Panc1 (cell line): ENCODE data around the gene GPR84. TPM values are rescaled to one million over a fixed set of nuclear protein-coding genes. Genes with fewer than 3 reads are reported as not detected.

Source experiments
- ATAC-seq: fragments of 200-7000 bp; cut with Tn5 transposase; 2 replicates; pipeline ENCODE4 v1.9.1; 2020; ENCODE audit warnings: mild to moderate bottlenecking, moderate library complexity
- BruUV-seq: library from RNA; stranded (reverse); fragments of 400-500 nt; replicated peaks from 2 replicates; lab custom pipeline; 2021; lab: Mats Ljungman, UMichigan
- CTCF ChIA-PET: fragments of 300-600 bp; sonication (Branson Sonifier 250); formaldehyde crosslinking; loops from one replicate; lab custom pipeline; 2022; ENCODE audit warnings: antibody characterized with exemption; lab: Charles Lee
- POLR2A ChIA-PET: fragments of 300-600 bp; sonication (Branson Sonifier 250); formaldehyde crosslinking; loops from one replicate; lab custom pipeline; 2022; ENCODE audit warnings: antibody characterized with exemption; lab: Charles Lee
- DNase-seq: peaks from one replicate; pipeline ENCODE4 v3.0.0-alpha.2; 2010; ENCODE audit warnings: low read depth, low spot score
- H3K27ac ChIP-seq: 2 replicates; pipeline ENCODE4 v1.5.1; 2011; ENCODE audit warnings: mild to moderate bottlenecking, low read length, inconsistent platforms
- H3K27me3 ChIP-seq: fragments of 200-500 bp; sonication (Bioruptor generic); 2 replicates; pipeline ENCODE4 v1.6.0; 2014; ENCODE audit warnings: low read length, inconsistent platforms; ENCODE audit not compliant: control insufficient read depth, insufficient read depth
- H3K36me3 ChIP-seq: fragments of 200-500 bp; sonication (Bioruptor generic); 2 replicates; pipeline ENCODE4 v1.5.1; 2014; ENCODE audit warnings: inconsistent platforms, mild to moderate bottlenecking, low read length, moderate library complexity; ENCODE audit not compliant: control insufficient read depth, insufficient read depth
- H3K4me1 ChIP-seq: 2 replicates; pipeline ENCODE4 v1.5.1; 2011; ENCODE audit warnings: inconsistent platforms, mild to moderate bottlenecking, low read length, moderate library complexity; ENCODE audit not compliant: control insufficient read depth, insufficient read depth
- H3K4me3 ChIP-seq, 2 experiments: 2 replicates each; pipeline ENCODE4 v1.5.1; 2011 to 2012; ENCODE audit warnings: low read depth in 2 of 2, low read length in 2 of 2, mild to moderate bottlenecking in 2 of 2, inconsistent platforms in 1 of 2, moderate library complexity in 1 of 2
- H3K9me3 ChIP-seq: fragments of 200-500 bp; sonication (Bioruptor generic); 2 replicates; pipeline ENCODE4 v1.5.1; 2014; ENCODE audit warnings: low read depth, mild to moderate bottlenecking, inconsistent platforms, low read length, moderate library complexity; ENCODE audit not compliant: control insufficient read depth, insufficient read depth
- POLR2AphosphoS5 ChIP-seq: IDR thresholded peaks from 2 replicates; pipeline ENCODE4 v1.6.1; 2012; ENCODE audit warnings: mild to moderate bottlenecking, low read depth, low read length, moderate library complexity
- SIN3A ChIP-seq: IDR thresholded peaks from 2 replicates; pipeline ENCODE4 v1.6.1; 2012; ENCODE audit warnings: low read depth, mild to moderate bottlenecking, low read length, moderate library complexity, borderline replicate concordance; ENCODE audit not compliant: insufficient read depth
- TCF7L2 ChIP-seq: IDR thresholded peaks from 2 replicates; pipeline ENCODE4 v1.6.1; 2011; ENCODE audit warnings: mild to moderate bottlenecking, low read depth, low read length, inconsistent platforms
- in situ Hi-C: cut with HindIII; loops from 2 replicates; pipeline ENCODE4 v1.10.0; 2016; ENCODE audit warnings: low sequenced_read_pairs, low pct_unique_long_range_greater_than_20kb
- intact Hi-C: fragments of 100-400 bp; cut with micrococcal nuclease; formaldehyde crosslinking; loops from one replicate; pipeline ENCODE4 v1.10.0; 2022; ENCODE audit not compliant: unreplicated experiment
- total RNA-seq: library from RNA; stranded (reverse); gene quantifications from one replicate; pipeline ENCODE4 v1.2.1, GENCODE V29; 2021; ENCODE audit not compliant: unreplicated experiment
- TF ChIP-seq, protein P1 (sequence below): fragments of 450-650 bp; IDR thresholded peaks from 2 replicates; pipeline ENCODE4 v1.5.1; 2017; ENCODE audit warnings: mild to moderate bottlenecking
- TF ChIP-seq, protein P2 (sequence below), 2 experiments: IDR thresholded peaks; 2 replicates each; pipeline ENCODE4 v1.6.1; 2011 to 2012; ENCODE audit warnings: low read depth in 2 of 2, control low read depth in 1 of 2, low read length in 1 of 2, mild to moderate bottlenecking in 1 of 2, moderate library complexity in 1 of 2; ENCODE audit not compliant: insufficient read depth in 1 of 2

The GPR84 gene
- total RNA-seq, 1 experiment from 2014 or later = not detected

DNA sequence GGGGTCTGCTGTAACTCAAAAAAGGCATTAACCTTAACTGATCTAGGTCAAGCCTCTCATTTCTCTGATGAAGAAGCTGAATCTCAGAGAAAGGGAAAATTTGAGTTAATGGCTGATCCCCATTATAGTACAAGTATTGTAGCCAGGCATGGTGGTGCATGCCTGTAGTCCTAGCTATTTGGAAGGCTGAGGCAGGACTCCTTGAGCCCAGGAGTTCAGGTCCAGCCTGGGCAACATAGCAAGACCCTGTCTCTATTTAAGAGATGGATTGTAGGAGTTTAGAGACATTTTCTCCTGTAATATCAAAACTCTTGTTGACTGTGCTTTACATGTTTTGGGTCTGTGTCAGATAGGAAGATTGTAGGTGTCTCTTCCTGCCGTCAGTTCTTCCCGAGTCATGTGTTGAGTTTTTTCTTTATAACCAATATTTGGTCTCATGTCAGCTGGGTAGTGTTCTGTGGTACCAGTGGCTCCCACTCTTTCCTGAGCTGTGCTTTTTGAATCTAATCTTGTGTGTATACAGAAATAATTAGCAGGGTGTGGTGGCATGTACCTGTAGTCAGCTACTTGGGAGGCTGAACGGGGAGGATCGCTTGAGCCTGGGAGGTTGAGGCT lies 30.8 kb downstream of the GPR84 start:
- in situ Hi-C loops = no loop called here
- CTCF ChIA-PET = interaction anchor here (0.8 to 0.9 kb wide), 2 partner anchors 9 to 26 kb away, joined by 3 to 4 read pairs; partner anchors contain the start of gene COPZ1
- no peak for ATAC-seq

DNA sequence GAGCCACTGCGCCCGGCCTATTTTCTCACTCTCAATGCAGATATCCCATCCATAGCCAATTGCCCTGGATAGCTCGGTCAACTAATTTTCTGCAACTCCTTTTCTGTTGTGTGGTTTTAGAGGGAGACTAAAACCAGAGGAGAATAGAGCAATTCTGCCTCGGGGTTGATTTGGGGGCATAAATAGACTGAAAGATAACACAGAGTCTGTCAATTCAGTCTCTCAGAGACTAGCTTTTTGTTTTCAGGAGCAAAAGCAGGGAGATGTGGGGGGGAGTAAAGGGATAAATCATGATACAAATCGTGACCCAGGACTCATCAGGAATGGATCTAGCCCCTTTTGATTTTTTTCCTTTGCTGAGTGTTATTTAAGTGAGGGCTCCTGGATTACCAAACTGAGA lies 32.8 kb downstream of the GPR84 start:
- no peak overlapping the region for H3K4me3 ChIP-seq
- H3K36me3 ChIP-seq = no peaks in the 10 kb centered on the region; the same call in 1 of the 2 replicates
- no peaks in the 10 kb centered on the region for H3K9me3 ChIP-seq
- in situ Hi-C loops (no loop called here), intact Hi-C loops (no loop called here)
- no TSS peak for BruUV-seq
- H3K27ac ChIP-seq = no peak overlapping the region
- DNase-seq (no peak), ATAC-seq (no peak)
- peaks cover 23% of the 10 kb centered on the region for H3K4me1 ChIP-seq
- TF ChIP-seq, protein P1, sequence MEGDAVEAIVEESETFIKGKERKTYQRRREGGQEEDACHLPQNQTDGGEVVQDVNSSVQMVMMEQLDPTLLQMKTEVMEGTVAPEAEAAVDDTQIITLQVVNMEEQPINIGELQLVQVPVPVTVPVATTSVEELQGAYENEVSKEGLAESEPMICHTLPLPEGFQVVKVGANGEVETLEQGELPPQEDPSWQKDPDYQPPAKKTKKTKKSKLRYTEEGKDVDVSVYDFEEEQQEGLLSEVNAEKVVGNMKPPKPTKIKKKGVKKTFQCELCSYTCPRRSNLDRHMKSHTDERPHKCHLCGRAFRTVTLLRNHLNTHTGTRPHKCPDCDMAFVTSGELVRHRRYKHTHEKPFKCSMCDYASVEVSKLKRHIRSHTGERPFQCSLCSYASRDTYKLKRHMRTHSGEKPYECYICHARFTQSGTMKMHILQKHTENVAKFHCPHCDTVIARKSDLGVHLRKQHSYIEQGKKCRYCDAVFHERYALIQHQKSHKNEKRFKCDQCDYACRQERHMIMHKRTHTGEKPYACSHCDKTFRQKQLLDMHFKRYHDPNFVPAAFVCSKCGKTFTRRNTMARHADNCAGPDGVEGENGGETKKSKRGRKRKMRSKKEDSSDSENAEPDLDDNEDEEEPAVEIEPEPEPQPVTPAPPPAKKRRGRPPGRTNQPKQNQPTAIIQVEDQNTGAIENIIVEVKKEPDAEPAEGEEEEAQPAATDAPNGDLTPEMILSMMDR = no peak
- ChIA-PET CTCF (no interaction called here), POLR2A (no interaction called here)
- no peaks in the 10 kb centered on the region for H3K27me3 ChIP-seq

More for the DNA sequence above, 30.8 kb downstream of the GPR84 start:
- no peaks in the 10 kb centered on the region for H3K9me3 ChIP-seq
- TF ChIP-seq, protein P2, sequence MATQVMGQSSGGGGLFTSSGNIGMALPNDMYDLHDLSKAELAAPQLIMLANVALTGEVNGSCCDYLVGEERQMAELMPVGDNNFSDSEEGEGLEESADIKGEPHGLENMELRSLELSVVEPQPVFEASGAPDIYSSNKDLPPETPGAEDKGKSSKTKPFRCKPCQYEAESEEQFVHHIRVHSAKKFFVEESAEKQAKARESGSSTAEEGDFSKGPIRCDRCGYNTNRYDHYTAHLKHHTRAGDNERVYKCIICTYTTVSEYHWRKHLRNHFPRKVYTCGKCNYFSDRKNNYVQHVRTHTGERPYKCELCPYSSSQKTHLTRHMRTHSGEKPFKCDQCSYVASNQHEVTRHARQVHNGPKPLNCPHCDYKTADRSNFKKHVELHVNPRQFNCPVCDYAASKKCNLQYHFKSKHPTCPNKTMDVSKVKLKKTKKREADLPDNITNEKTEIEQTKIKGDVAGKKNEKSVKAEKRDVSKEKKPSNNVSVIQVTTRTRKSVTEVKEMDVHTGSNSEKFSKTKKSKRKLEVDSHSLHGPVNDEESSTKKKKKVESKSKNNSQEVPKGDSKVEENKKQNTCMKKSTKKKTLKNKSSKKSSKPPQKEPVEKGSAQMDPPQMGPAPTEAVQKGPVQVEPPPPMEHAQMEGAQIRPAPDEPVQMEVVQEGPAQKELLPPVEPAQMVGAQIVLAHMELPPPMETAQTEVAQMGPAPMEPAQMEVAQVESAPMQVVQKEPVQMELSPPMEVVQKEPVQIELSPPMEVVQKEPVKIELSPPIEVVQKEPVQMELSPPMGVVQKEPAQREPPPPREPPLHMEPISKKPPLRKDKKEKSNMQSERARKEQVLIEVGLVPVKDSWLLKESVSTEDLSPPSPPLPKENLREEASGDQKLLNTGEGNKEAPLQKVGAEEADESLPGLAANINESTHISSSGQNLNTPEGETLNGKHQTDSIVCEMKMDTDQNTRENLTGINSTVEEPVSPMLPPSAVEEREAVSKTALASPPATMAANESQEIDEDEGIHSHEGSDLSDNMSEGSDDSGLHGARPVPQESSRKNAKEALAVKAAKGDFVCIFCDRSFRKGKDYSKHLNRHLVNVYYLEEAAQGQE (IDR thresholded peaks at IDR 0.05; ENCODE audit: insufficient read depth in 1 of 2, low read depth in 2 of 2, low read length in 1 of 2) = no peak
- TF ChIP-seq SIN3A (no peak), TCF7L2 (no peak), POLR2AphosphoS5 (no peak)
- TF ChIP-seq, protein P1 = no peak
- H3K27me3 ChIP-seq = no peaks in the 10 kb centered on the region
- POLR2A ChIA-PET = no interaction called here
- H3K4me1 ChIP-seq = peaks cover 19% of the 10 kb centered on the region; the same call in 1 of the 2 replicates
- DNase-seq = no peak
- no peak overlapping the region for H3K4me3 ChIP-seq
- intact Hi-C loops = no loop called here
- no peak overlapping the region for H3K27ac ChIP-seq
- no TSS peak for BruUV-seq
- no peaks in the 10 kb centered on the region; the same call in 1 of the 2 replicates for H3K36me3 ChIP-seq
